Measurements from ENCODE around the gene SRPRB.

SRPRB gene

GRCh38 chr3:133828576-133829309, 23.1 kb downstream of the SRPRB start:
- DNase-seq: no peak

- no peak for DNase-seq
Measured at GRCh38 chr3:133829310-133829707, 23.7 kb downstream of the SRPRB start.

DNA sequence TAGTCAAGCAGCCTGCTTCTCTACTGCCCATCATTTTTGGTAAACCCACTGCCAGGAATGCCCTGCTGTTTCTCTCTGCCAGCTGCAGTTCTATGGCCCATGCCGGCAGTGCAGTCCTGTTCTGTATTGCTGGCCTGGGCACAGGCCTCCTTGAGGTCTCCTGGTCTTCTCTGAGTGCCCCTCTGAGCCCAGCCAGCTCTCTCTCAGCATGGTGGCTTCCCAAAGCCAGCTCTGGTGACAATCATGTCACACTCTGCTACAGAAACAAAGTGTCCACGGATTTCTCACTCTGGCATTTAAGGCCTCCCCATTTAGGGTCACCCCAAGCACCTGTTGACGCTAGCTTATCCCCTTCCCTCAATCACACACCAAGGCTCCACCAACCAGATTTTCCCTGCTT, 24.5 kb downstream of the SRPRB start:
- no peak for DNase-seq

GRCh38 chr3:133831966-133832801, 26.6 kb downstream of the SRPRB start:
- DNase-seq: no peak

DNA sequence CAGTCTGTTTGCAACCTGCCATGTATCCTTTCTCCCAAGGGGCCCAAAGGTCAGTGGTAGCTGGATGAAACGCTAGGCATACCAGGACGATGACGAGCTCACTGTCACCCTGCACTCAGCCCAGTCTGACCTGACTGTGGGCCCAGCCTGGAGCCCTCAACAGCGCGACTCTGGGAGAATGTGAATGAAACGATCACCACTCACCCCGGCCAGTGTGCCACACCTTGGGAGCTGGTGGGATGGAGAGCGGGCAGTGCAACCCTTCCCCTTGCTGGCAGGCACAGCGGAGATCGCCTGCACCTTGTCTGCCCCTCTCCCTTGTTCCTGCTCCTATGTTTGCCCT, 27.2 kb downstream of the SRPRB start:
- no peak for DNase-seq

GRCh38 chr3:133833267-133833666, 27.7 kb downstream of the SRPRB start:
- no peak for DNase-seq

GRCh38 chr3:133833880-133834620, 28.4 kb downstream of the SRPRB start:
- DNase-seq: no peak

- DNase-seq: no peak
Measured at GRCh38 chr3:133834621-133835417, 29.2 kb downstream of the SRPRB start.

- DNase-seq: no peak
Measured at GRCh38 chr3:133835418-133835743, 29.8 kb downstream of the SRPRB start.

DNA sequence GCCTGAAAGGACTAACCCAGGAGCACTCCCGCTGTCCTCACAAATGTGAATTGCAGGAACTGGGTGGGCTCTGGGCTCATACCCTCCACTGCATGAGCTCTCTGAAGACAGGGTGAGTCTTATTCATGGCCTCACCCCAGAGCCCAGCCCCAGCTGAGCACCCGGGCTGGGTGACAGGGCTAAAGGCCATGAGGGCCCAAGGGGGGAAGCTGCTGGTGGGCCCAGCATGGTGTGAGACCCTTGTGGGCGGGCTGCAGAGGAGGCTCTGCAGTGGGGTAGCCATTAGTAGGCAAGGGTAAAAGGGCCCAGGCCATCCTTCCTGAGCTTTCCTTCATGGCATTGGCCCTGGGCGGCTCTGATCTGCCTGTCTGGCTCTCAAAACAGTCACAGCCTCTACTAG, 30.3 kb downstream of the SRPRB start:
- DNase-seq: no peak

DNA sequence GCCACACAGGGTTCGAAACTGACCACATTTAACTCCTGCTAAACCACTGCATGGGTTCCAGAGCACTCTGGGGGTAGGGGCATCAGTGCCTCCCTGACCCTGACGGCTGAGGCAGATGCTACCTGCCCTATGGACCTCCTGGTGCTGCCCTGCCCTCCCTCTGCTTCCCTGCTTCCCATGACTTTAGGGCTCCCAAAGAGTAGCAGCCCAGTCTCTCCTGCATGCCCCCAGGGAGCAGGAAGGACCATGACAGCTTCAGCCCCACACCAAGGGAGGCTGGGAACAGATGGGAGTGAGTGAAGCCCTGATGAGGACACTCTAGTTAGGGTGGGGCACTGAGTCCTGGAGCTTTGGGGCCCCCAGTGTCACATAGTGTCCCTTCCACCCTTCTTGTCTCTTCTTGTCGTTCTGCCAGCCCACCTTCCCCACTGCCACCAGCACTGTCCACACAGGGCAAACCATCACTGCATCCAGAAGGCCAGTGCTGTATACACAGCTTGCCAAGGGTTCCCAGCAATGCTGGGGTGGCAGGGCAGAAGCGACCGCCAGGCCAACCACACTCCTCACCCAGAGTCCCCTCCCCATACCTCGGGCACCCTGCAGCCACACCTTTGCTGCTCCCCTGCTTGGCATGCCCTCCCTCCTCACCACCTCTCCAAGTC, 31.0 kb downstream of the SRPRB start:
- no peak for DNase-seq

- no peak for DNase-seq
Measured at GRCh38 chr3:133837487-133838295, 32.1 kb downstream of the SRPRB start.

DNA sequence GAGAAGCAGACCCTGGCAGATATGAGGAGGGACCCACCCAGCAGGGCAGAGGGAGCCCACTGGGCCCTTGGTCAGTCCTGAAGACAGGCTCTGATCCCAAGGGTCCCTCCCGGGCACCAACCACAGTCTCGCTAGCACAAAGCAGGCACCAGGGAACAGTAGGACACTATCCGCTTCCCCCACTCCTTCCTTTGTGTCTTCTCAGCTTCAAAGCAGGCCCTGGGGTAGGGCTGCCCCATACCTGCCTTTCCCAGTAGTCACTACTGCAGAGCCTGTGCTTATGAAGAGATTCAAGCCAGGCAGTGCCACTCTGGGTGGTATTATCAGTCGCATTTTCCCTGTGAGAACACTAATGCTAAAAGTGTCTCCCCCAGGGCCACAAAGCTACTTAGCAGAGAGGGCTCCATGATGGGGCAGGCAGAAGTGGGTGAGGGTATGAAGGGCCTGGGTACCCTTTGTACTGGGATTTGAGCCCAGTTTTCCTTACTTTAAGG, 32.7 kb downstream of the SRPRB start:
- no peak for DNase-seq

DNA sequence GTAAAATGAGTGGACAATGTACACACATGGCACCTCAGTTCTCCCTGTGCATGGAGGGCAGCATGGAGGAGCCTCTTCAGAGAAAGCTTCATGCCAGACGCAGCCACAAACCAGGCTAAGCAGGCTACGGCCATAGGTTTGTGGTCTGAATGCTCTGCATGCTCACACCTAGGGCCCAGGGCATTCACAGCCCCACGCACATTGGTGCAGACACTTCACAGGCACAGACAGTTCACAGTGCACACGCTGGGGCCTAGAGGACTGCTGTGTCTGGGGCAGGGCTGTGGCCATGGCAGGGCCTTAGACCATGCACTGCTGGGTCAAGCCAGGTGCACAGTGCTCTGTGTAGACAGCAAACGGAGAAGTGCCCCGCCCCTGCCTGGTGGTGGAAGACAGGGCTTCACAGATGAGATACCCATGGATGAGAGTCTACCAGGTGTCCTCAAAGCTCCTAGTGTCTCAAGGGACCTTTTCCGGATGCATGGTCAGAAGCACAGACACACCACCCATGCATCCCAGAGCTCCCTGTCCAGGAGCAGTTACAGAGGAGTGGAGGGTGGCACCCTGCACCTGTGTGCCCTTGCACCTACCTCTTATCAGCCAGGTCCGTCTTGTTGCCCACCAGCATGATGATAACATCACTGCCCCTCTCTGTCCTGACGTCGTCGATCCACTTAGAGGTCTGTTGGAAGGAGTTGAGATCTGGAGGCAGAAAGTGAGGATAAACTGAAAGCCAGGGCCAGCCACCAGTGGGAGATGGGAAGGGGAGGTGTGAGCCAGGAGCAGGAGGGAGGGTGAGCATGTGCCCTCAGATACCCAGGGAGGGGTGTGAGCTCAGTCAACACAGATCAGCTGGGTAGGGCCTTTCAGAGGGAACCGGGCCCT, 33.5 kb downstream of the SRPRB start:
- no peak for DNase-seq

GRCh38 chr3:133840055-133840737, 34.6 kb downstream of the SRPRB start:
- DNase-seq: no peak

GRCh38 chr3:133840767-133841166, 35.2 kb downstream of the SRPRB start:
- no peak for DNase-seq

DNA sequence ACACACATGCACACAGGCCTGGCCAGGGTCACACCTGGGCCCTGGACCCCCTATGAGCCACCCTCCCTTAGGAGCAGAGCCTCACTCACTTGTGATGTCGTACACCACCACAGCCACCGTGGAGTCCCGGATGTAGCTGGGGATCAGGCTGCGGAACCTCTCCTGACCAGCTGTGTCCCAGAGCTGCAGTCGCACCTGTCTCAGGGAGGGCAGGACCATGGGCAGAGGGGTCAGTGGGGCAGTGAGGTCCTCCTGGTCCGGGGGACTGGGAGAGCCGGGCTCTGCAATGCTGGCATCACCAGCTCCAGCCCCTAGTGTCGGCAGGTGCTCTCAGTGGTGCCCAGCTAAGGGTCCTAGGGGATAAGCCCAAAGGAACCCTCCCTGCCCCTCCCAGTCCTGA, 35.6 kb downstream of the SRPRB start:
- no peak for DNase-seq

DNA sequence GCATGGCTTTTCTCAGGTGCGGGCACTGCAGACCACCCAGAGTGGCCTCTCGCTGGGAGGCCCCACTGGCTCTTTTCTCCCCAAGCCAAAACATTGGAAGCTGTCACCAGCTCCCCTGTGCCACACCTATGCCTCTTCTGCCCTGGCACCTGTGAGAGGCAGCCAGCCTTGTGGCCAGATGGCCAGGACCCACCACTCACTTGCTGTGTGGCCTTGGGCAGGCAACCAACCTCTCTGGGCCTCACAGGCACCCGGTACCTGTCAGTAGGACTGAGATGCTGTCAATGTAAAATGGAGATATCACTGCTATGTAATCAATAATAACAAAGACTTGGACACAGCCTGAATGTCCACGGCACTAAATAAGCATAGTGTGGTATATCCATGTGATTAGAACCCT, 36.5 kb downstream of the SRPRB start:
- DNase-seq: no peak

DNA sequence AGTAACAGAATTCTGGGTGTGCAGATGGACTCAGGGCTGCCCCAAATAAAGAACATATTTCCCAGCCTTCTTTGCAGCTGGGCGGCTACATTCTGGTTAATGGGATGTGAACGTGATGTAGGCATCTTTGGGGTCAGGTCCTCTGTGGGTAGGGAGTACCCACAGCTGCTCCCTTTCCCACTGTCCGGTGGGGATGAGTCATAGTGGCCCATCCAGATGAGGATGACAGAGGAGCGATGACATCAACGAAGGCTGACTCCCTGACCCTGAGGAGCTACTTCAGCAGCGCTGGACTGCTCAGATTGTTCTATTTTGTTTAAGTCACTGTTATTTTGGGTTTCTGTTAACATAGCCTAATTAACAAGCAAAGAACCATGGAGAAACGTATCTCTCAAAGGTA, 38.0 kb downstream of the SRPRB start:
- no peak for DNase-seq

GRCh38 chr3:133845127-133845526, 39.5 kb downstream of the SRPRB start:
- DNase-seq: no peak

Data from CD4-positive, alpha-beta T cell treated with Interleukin-15 for 1 hour (primary cell).